Heart left ventricle (tissue), 16 donors: ENCODE measurements around the gene DOCK2. TPM values are rescaled to one million over a fixed set of nuclear protein-coding genes. Genes with fewer than 3 reads are reported as not detected.

Source experiments
- ATAC-seq, 4 donors: fragments of 200-7000 bp; cut with Tn5 transposase; one replicate each; pipeline ENCODE4 v1.9.1; 2020 to 2022; ENCODE audit warnings: moderate library complexity in 4 of 4, mild to moderate bottlenecking in 3 of 4, moderate number of reproducible peaks in 1 of 4
- DNase-seq, 5 donors: peaks; one replicate each; pipeline ENCODE4 v3.0.0-alpha.2; 2020
- H3K27ac ChIP-seq, 12 donors: fragments of 200-600 bp; sonication (generic) in 4 of 12; one replicate each; pipeline versions ENCODE4 v1.5.0 to v1.8.0; 2016 to 2022; ENCODE audit warnings: mild to moderate bottlenecking in 2 of 12
- H3K27me3 ChIP-seq, 9 donors: fragments of 200-600 bp; sonication (generic) in 2 of 9; one replicate each; pipeline versions ENCODE4 v1.5.1 to v1.8.0; 2016 to 2022; ENCODE audit warnings: mild to moderate bottlenecking in 3 of 9
- H3K36me3 ChIP-seq, 9 donors: fragments of 200-600 bp; sonication (generic) in 2 of 9; one replicate each; pipeline versions ENCODE4 v1.5.0 to v1.8.0; 2018 to 2022; ENCODE audit warnings: mild to moderate bottlenecking in 2 of 9
- H3K4me1 ChIP-seq, 12 donors: fragments of 200-600 bp; sonication (generic) in 4 of 12; one replicate each; pipeline versions ENCODE4 v1.5.0 to v1.8.0; 2016 to 2022; ENCODE audit warnings: mild to moderate bottlenecking in 3 of 12
- H3K4me3 ChIP-seq, 12 donors: fragments of 200-600 bp; sonication (generic) in 4 of 12; one replicate each; pipeline versions ENCODE4 v1.5.0 to v1.8.0; 2017 to 2022; ENCODE audit warnings: mild to moderate bottlenecking in 9 of 12, moderate library complexity in 4 of 12
- H3K9me3 ChIP-seq, 12 donors: fragments of 200-600 bp; sonication (generic) in 4 of 12; one replicate each; pipeline versions ENCODE4 v1.5.0 to v1.8.0; 2016 to 2022; ENCODE audit warnings: mild to moderate bottlenecking in 1 of 12
- CTCF ChIP-seq, 12 donors: fragments of 200-600 bp; sonication (generic) in 4 of 12; IDR thresholded peaks; one replicate each; pipeline versions ENCODE4 v1.5.0 to v1.8.0; 2018 to 2022; ENCODE audit warnings: antibody characterized with exemption in 12 of 12, mild to moderate bottlenecking in 5 of 12
- POLR2A ChIP-seq, 2 donors: fragments of 450-650 bp; IDR thresholded peaks; one replicate each; pipeline ENCODE4 v1.6.1; 2017; ENCODE audit warnings: antibody characterized with exemption in 2 of 2, mild to moderate bottlenecking in 2 of 2, moderate library complexity in 2 of 2
- WGBS, 4 donors: extraction: QIAGEN DNeasy Blood & Tissue Kit in 2 of 4; methylation state at CpG; one replicate each; pipeline versions ENCODE4 v1.1.5 to v1.1.7; 2013 to 2018; 5-methylcytosine and 5-hydroxymethylcytosine counted together
- intact Hi-C, 10 donors: fragments of 100-400 bp; cut with DNase I; formaldehyde crosslinking; loops; one replicate each; pipeline versions ENCODE4 v1.11.1 to v1.14.2; 2022
- polyA plus RNA-seq, 2 donors: library from polyadenylated mRNA; stranded (reverse); fragments of 200-250 nt; gene quantifications; one replicate each; pipeline ENCODE4 v1.2.3, GENCODE V29; 2013
- total RNA-seq, 9 donors: library from RNA; depleted of rRNA in 2 of 9; stranded (reverse); fragments of >200 nt in 2 of 9; fragmentation: NEBNext Ultra II Directional in 3 of 9; extraction: Animal tissue kit (Norgen Biotek cat#: 25700) in 3 of 9; gene quantifications; one replicate each; pipeline versions ENCODE4 v1.1.0 to v1.2.4, GENCODE V29; 2016 to 2023
- donor health status: ischemic (EF 13 %, LVEDD 7.1; RV severe dilation, severe dysfunction).
- donor health status: healthy with polysubstance abuse.
- donor health status: DM: no; HTN: yes; CAD: no.
- donor health status: DM: no; HTN: no; CAD: no.
- donor health status: ischemic (EF 25% LVEDD 6.9; RV normal size, moderate dysfunction).
- donor health status: ischemic (EF 25% LVEDD 5.7; RV mildly dilated, moderate dysfunction).
- donor health status: healthy.
- donor health status: DM: yes; HTN: yes; CAD: no.
- donor health status: ischemic (EF 35%, LVEDD 5.7; RV mildly dilated, moderate dysfunction).
- donor health status: nonischemic (EF 11% LVEDD 7.7; RV severe dilation, severe dysfunction).
- donor health status: DM: yes; HTN: yes; CAD: no.
- donor health status: PGD.
- donor health status: ischemic (EF 29% LVEDD 5.4; RV normal size, mild dysfunction).
- donor health status: nonischemic (EF 23%, LVEDD 6.1; RV moderate dilation, normal function).

Gene DOCK2
- total and polyA plus RNA-seq, 11 donors = 0.80 to 59.5 (median 4.6) TPM

DNA sequence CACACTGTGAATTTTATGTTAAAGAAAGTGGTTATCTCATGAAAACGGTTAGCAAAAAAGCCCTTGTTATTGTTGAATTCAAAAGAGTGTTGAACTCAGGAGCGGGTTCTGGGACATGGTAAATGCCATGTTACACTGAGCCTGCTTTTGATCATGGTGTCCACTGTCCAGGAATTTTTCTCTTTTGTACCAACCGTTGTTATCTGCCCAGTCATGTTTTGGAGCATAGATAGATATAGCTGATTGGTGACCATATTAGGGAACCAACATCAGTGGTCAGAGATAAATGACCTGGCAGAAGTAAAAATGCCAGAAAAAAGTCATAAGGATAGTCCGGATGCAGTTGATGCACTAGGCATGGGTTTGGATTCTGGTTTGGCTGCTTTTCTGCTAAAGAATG lies 29.3 kb downstream of the DOCK2 start:
- peaks cover 0 to 10% (median 0%) of the 10 kb centered on the region in 9 donors for H3K36me3 ChIP-seq
- DNase-seq = no peak
- H3K27ac ChIP-seq = no peak overlapping the region
- no peak for ATAC-seq
- no peak for TF ChIP-seq CTCF (IDR thresholded peaks at IDR 0.05)
- TF ChIP-seq POLR2A (IDR thresholded peaks at IDR 0.05) = no peak
- no peak overlapping the region for H3K4me3 ChIP-seq
- peaks cover 0 to 5% (median 0%) of the 10 kb centered on the region in 12 donors for H3K9me3 ChIP-seq
- no peaks in the 10 kb centered on the region for H3K27me3 ChIP-seq
- WGBS, 4 donors = 62 to 66% (median 65%) methylated on average over 4 of the region's 4 CpGs
- peaks cover 0 to 11% (median 0%) of the 10 kb centered on the region in 12 donors for H3K4me1 ChIP-seq
- intact Hi-C loops = no loop called here

DNA sequence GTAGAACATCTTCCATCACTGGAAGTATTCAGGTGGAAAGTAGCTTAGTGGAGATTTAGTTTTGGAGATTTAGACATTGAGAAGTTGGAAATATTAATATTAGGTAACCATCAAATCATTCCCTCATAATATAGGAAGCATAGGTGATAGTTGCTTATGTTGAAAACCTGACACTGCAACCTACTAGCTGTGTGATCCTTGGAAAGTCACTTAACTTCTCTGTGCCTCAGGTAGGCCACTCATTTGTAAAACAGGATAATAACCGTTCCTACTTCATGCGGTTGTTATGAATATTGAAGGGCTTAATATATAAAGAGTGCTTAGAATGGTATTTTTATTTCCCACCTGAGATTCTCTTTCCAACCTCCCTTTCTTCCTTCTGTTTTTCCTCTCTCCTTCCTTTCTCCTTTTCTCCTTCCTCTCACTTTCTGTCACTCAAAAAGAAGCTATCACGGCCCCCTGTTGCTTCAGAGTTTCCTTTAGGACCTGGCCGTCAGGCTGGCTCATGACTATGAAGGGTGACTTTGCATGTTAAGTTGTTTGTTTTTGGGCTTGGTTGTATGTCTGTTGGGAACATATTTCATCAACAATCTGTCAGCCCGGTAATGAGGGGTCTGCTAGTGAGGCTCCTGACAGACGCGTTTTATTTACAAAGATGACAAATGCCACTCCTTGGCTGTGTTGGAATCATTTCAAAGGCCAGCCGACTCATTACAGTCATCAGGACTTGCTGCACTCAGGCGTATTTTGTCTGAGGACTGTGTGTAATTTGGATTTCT lies 31.0 kb downstream of the DOCK2 start:
- H3K27ac ChIP-seq = no peak overlapping the region

DNA sequence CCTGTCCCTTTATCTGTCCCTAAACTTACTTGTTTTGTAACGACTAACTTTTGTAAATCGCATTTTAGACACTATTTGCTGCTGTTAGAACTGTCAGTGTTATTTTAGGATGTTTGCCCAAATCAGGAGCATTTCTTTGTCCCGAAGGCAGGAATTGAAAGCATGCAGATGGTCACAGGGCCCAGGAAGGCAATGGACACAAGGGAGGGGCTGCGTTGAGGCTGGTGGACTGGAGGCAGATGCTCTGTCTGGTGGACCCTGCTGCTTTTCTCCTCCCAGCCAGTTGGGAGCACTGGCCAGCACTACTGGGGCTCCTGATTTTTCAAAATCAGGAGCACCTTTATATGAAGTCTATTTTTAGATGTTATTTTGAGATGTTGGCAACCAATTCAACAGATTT lies 31.7 kb downstream of the DOCK2 start:
- Histone ChIP-seq H3K4me3 (no peak overlapping the region), H3K36me3 (peaks cover 0 to 34% (median 0%) of the 10 kb centered on the region in 9 donors), H3K27ac (no peak overlapping the region), H3K9me3 (peaks cover 0 to 3% (median 0%) of the 10 kb centered on the region in 12 donors), H3K27me3 (no peaks in the 10 kb centered on the region), H3K4me1 (peaks cover 0 to 2% (median 0%) of the 10 kb centered on the region in 12 donors)
- ATAC-seq (no peak), DNase-seq (no peak)
- 39 to 53% (median 44%) methylated on average over 4 of the region's 4 CpGs for WGBS, 4 donors
- intact Hi-C loops = no loop called here
- TF ChIP-seq CTCF (IDR thresholded peaks at IDR 0.05) (no peak), POLR2A (IDR thresholded peaks at IDR 0.05) (no peak)

More for the DNA sequence above, 31.0 kb downstream of the DOCK2 start:
- Histone ChIP-seq H3K36me3 (peaks cover 0 to 27% (median 0%) of the 10 kb centered on the region in 9 donors), H3K9me3 (peaks cover 0 to 5% (median 0%) of the 10 kb centered on the region in 12 donors), H3K4me3 (no peak overlapping the region), H3K4me1 (peaks cover 0 to 9% (median 0%) of the 10 kb centered on the region in 12 donors), H3K27me3 (no peaks in the 10 kb centered on the region)
- ATAC-seq (no peak), DNase-seq (no peak)
- TF ChIP-seq POLR2A (IDR thresholded peaks at IDR 0.05) = no peak
- TF ChIP-seq CTCF (IDR thresholded peaks at IDR 0.05) = no peak
- intact Hi-C loops = no loop called here
- 56 to 67% (median 62%) methylated on average over 9 of the region's 9 CpGs for WGBS, 4 donors

DNA sequence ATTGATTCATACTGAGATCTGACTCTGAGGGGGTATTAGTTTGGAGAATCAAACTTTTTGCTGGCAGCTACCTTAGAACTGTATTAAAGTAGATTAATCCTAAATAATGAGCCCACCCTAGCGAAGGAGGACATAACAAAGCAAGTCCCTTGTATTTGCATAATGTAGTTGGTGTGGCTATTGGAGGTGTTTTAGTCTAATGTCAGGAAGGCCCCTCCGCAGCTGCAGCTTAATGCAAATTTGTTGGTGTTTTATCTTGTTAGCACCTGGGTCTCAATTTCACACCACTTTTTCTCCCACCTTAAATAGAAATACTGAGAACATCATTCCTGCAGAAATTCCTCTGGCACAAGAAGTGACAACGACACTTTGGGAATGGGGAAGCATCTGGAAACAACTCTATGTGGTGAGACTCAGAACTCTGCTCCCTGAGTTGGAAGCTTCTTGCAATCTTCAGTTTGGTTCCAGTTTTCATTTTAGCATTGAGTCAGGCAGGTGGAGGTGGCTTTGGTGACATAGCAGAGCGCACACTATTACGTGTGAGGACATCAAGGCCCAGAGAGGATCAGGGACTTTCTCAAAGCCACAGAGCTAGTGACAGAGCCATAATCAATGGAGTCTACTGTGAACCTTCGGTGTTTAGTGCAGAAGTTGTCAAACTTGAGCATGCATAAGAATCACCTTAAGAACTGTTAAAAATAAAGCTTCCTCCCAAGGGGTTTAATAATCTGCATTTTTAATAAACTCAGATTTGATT lies 33.9 kb downstream of the DOCK2 start:
- DNase-seq (no peak), ATAC-seq (no peak)
- Histone ChIP-seq H3K9me3 (no peaks in the 10 kb centered on the region), H3K4me3 (no peak overlapping the region), H3K4me1 (no peaks in the 10 kb centered on the region), H3K27me3 (no peaks in the 10 kb centered on the region), H3K36me3 (peaks cover 0 to 56% (median 0%) of the 10 kb centered on the region in 9 donors), H3K27ac (no peak overlapping the region)
- intact Hi-C loops = no loop called here
- no peak for TF ChIP-seq CTCF (IDR thresholded peaks at IDR 0.05)
- TF ChIP-seq POLR2A (IDR thresholded peaks at IDR 0.05) = no peak
- WGBS, 4 donors = 66 to 88% (median 76%) methylated on average over 6 of the region's 6 CpGs
